Endothelial cell of umbilical vein (primary cell): ENCODE data around the gene OR5AC2.

ENCODE experiments used
- CTCF ChIP-seq, 2 donors: IDR thresholded peaks; 1 replicate in 1 of 2; 2 replicates in 1 of 2; pipeline ENCODE4 v1.5.1; 2011; ENCODE audit warnings: low read length in 2 of 2, mild to moderate bottlenecking in 2 of 2, moderate library complexity in 2 of 2, control low read depth in 1 of 2, inconsistent platforms in 1 of 2, low read depth in 1 of 2; ENCODE audit not compliant: insufficient read depth in 1 of 2; ENCODE audit errors: extremely low read depth in 1 of 2
- MAX ChIP-seq: IDR thresholded peaks from 2 replicates; pipeline ENCODE4 v1.6.1; 2011; ENCODE audit not compliant: insufficient read depth, insufficient read length
- POLR2A ChIP-seq: IDR thresholded peaks from 2 replicates; pipeline ENCODE4 v1.6.1; 2012; ENCODE audit warnings: low read depth, mild to moderate bottlenecking, control low read depth, low read length

- TF ChIP-seq CTCF (IDR thresholded peaks at IDR 0.05; ENCODE audit: extremely low read depth in 1 of 2, insufficient read depth in 1 of 2, low read depth in 1 of 2, low read length in 2 of 2): no peak
- no peak for TF ChIP-seq POLR2A
- no peak for TF ChIP-seq MAX
Observed at GRCh38 chr3:98095882-98096281, 8.9 kb downstream of the OR5AC2 start.
